Activated T-helper 2 cell treated with anti-CD3 and anti-CD28 coated beads, Interferon-gamma antibody, Interleukin-2, Interleukin-4, amounts not matched to agents 10 μg/mL and 5 μg/mL and 100 μg/mL, durations not matched to agents 14 hours and 24 hours and 36 hours (primary cell): ENCODE measurements around the gene PITPNM3. TPM values are rescaled to one million over a fixed set of nuclear protein-coding genes. Genes with fewer than 3 reads are reported as not detected.

ENCODE experiments used
- DNase-seq: peaks from one replicate; pipeline ENCODE4 v3.0.0; 2021; ENCODE audit warnings: low spot score
- H3K27ac Mint-ChIP-seq: one replicate; pipeline ENCODE4 v1.8.0; 2021; ENCODE audit warnings: mixed read lengths
- H3K27me3 Mint-ChIP-seq: one replicate; pipeline ENCODE4 v1.8.0; 2021; ENCODE audit warnings: low read depth, mixed read lengths
- H3K36me3 Mint-ChIP-seq: one replicate; pipeline ENCODE4 v1.8.0; 2021; ENCODE audit warnings: low read depth, mixed read lengths
- H3K4me1 Mint-ChIP-seq: one replicate; pipeline ENCODE4 v1.8.0; 2021; ENCODE audit warnings: low read depth, mixed read lengths
- H3K4me3 Mint-ChIP-seq: one replicate; pipeline ENCODE4 v1.8.0; 2021; ENCODE audit warnings: low read depth, mild to moderate bottlenecking, moderate library complexity, mixed read lengths
- H3K9me3 Mint-ChIP-seq: one replicate; pipeline ENCODE4 v1.8.0; 2021; ENCODE audit warnings: mixed read lengths
- intact Hi-C: fragments of 100-400 bp; cut with micrococcal nuclease; formaldehyde crosslinking; loops from one replicate; pipeline ENCODE4 v1.15.1; 2023
- total RNA-seq: library from RNA; stranded (reverse); gene quantifications from 2 replicates; pipeline ENCODE4 v1.2.3, GENCODE V29; 2022

The PITPNM3 gene
- total RNA-seq, 1 donor from 2014 or later, result 0.52 TPM

DNA sequence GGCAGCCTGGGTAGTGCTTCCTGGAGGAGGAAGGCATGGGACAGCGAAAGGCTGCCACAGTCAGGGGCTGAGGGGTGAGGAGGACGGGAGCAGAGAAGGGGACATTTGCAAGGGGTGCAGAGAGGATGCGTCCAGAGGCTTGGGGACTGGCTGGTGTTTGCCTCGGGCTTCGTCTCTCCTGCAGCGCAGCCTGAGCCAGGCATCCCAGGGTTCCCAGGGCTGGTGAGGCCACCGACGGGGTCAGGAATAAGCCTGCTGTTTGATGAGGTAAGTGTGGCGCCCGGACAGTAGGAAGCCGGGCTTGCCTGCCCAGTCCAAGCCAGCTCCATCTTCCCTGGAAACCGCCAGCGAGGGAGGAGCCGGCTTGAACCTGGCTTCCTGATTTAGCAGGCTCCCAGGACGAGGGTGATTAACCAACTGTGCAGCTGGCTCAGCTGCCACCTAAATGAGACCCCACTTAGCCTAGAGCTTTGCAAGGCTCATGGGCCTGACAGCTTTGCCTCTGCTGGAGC, 47.8 kb downstream of the PITPNM3 start:
- no peaks in the 10 kb centered on the region for H3K36me3 Mint-ChIP-seq
- H3K27ac Mint-ChIP-seq, result no peak overlapping the region
- intact Hi-C loops, result no loop called here
- H3K4me3 Mint-ChIP-seq, result no peak overlapping the region
- no peak for DNase-seq
- H3K27me3 Mint-ChIP-seq, result peaks cover 14% of the 10 kb centered on the region
- H3K9me3 Mint-ChIP-seq, result no peaks in the 10 kb centered on the region
- no peaks in the 10 kb centered on the region for H3K4me1 Mint-ChIP-seq

DNA sequence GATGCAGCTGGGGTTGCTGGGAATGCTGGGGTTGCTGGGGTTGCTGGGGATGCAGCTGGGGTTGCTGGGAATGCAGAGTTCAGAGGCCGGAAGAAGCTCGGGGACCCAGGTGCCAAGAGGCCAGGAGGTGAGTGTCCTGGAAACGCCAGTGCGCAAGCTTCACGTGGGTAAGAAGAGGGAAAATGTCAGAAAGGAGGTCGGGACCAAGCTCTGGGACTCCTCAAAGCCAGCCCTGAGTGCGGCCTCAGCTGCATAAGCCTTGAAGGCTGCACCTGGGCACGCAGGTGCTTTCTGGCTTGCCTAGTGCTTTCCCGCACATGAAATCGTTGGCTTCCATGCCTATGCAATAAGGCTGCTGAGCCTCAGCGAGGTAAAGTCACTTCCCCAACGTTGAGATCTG, 48.3 kb downstream of the PITPNM3 start:
- no peak overlapping the region for H3K4me3 Mint-ChIP-seq
- H3K36me3 Mint-ChIP-seq, result no peaks in the 10 kb centered on the region
- H3K27me3 Mint-ChIP-seq, result peaks cover 8% of the 10 kb centered on the region
- no peak for DNase-seq
- H3K27ac Mint-ChIP-seq, result no peak overlapping the region
- H3K4me1 Mint-ChIP-seq, result no peaks in the 10 kb centered on the region
- H3K9me3 Mint-ChIP-seq, result no peaks in the 10 kb centered on the region
- intact Hi-C loops, result no loop called here

DNA sequence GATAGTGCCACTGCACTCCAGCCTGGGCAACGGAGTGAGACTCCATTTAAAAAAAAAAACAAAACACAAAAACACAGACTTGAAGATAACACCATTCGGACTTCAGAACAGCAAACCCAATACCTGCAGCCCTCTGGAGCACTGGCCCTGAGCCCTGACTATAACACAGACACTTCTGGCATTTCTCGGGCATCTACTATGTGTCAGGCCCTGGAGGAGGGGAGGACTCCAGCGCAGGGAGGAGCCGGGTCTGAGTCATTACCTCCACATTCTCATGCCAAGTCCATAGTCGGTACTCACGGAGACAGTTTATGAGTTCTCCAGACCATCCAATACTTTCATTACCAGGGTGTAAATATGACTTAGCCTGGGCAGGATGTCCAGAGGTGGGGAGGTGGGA, 48.8 kb downstream of the PITPNM3 start:
- H3K27me3 Mint-ChIP-seq, result peaks cover 4% of the 10 kb centered on the region
- intact Hi-C loops, result no loop called here
- H3K4me1 Mint-ChIP-seq, result no peaks in the 10 kb centered on the region
- H3K27ac Mint-ChIP-seq, result no peak overlapping the region
- no peak overlapping the region for H3K4me3 Mint-ChIP-seq
- H3K9me3 Mint-ChIP-seq, result no peaks in the 10 kb centered on the region
- no peak for DNase-seq
- H3K36me3 Mint-ChIP-seq, result no peaks in the 10 kb centered on the region

DNA sequence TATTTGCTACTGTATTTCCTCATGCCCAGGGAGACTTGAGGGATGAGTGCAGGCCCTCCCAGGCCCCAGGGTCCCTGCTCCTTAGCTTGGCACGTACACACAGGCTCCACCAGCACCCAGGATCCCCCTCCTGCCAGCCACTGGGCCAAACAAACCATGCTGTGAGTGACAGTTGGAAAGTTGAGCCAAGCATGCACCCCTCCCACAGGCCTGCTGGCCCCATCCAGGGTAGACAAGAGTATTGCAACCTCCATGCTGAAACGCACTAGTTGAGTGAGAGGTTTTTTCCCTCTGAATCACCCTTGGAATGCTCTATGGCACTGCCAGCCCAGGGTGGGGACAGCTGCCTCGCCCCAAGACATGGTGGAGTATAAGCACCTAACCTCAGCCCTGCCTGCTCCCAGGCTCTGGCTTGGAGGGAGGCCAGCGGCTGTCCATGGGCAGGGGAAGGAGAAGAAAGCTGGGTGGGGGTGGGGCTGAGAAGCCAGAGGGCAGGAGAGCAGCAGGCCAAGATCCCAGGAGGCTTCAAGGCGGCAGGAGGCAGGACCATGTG, 49.6 kb downstream of the PITPNM3 start:
- no peaks in the 10 kb centered on the region for H3K36me3 Mint-ChIP-seq
- no peaks in the 10 kb centered on the region for H3K4me1 Mint-ChIP-seq
- no peak overlapping the region for H3K4me3 Mint-ChIP-seq
- DNase-seq, result no peak
- intact Hi-C loops, result no loop called here
- H3K9me3 Mint-ChIP-seq, result no peaks in the 10 kb centered on the region
- no peak overlapping the region for H3K27ac Mint-ChIP-seq
- no peaks in the 10 kb centered on the region for H3K27me3 Mint-ChIP-seq

DNA sequence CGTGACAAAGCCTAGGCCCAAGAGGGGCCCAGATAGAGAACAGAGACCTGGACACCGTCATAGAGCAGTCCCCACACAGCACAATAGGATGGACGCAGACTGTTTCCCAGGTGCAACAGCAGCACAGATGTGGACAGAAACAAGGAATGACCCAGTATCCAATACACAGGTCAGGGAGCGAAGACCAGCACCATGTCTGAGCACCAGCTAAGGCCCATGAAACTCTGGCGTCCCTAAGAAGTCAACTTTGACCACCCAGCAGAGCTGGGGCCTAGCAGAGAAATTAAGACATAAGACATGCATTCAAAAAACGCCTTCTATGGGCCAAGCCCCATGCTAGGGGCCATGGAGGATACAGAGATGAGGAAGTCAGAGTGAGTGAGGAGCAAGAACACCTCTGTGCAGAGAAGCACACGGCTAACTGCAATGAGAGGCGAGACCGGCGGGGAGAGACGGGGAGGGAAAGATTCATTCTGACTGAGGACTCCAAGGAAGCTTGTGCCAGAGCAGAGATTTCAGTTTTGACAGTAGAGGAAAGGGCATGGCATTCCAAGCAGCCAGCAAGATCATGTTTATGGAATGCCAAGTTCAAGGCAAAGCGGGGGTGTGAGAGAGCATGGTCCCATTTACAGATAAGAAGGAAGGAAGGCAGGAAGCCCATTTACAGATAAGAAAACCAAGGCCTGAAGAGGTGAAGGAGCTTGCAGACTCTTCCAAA, 50.8 kb downstream of the PITPNM3 start:
- intact Hi-C loops, result no loop called here
- Mint-ChIP-seq H3K36me3 (no peaks in the 10 kb centered on the region), H3K9me3 (no peaks in the 10 kb centered on the region), H3K4me1 (no peaks in the 10 kb centered on the region), H3K4me3 (no peak overlapping the region), H3K27ac (no peak overlapping the region), H3K27me3 (no peaks in the 10 kb centered on the region)
- no peak for DNase-seq

DNA sequence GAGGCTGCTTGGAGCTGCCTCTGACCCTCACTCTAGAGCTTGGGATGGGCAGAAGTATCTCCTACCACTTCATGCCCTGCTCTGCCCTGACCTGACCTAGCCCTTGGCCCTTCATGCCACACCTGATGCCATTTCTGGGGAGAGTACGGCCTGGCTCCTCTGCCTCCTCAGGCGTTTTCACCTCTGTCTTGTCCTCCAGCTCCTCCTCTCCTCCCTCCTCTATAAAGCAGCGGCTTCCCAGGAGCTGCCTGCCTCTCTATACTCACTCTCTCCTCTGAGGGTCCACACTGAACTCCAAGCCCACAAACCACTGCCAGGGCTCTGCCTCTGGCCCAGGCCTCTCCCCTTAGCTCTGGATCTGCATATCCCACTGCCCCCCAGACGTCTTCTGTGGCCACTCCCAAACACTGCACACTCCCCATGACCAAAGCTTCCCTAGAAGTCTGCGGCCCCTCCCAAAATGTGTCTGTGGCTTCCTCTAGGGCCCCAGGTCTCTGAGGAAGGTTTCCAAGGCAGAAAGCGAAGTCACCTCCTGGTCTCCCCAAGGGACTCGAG, 52.6 kb downstream of the PITPNM3 start:
- DNase-seq, result no peak
- Mint-ChIP-seq H3K27ac (no peak overlapping the region), H3K4me1 (no peaks in the 10 kb centered on the region), H3K27me3 (no peaks in the 10 kb centered on the region), H3K4me3 (no peak overlapping the region), H3K36me3 (no peaks in the 10 kb centered on the region), H3K9me3 (no peaks in the 10 kb centered on the region)
- intact Hi-C loops, result no loop called here

DNA sequence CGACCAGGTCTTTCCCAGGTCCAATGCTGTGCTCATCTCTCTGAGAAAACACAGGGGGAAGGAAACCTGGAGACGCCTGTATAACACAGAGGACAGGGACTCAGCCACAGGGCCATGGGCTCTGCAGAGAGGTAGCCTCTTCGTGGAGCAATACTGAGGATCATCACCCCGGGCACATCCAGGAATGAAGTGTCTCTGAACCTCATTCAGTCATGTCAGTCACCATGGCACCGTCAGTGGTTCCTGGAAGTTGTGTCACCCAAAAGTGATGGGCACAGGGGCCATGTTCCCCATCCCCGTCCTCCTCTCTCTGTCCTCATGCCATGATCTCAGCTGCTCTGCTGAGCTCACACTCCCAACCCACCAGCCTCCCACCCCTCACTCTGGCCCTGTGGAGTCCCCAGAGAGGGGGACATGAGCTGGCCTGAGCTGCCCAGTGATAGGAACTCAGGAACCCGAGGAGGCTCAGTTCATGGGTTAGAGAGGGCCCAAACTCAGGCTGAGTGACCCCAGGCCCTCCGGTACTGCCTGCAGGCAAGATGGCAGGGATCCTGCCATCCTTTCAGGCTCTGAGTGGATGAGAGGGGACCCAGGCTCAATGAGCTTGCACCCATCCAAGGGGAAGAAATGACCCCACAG, 53.4 kb downstream of the PITPNM3 start:
- intact Hi-C loops, result no loop called here
- no peaks in the 10 kb centered on the region for H3K36me3 Mint-ChIP-seq
- no peak overlapping the region for H3K4me3 Mint-ChIP-seq
- no peaks in the 10 kb centered on the region for H3K9me3 Mint-ChIP-seq
- H3K4me1 Mint-ChIP-seq, result no peaks in the 10 kb centered on the region
- H3K27ac Mint-ChIP-seq, result no peak overlapping the region
- no peak for DNase-seq
- peaks cover 4% of the 10 kb centered on the region for H3K27me3 Mint-ChIP-seq

DNA sequence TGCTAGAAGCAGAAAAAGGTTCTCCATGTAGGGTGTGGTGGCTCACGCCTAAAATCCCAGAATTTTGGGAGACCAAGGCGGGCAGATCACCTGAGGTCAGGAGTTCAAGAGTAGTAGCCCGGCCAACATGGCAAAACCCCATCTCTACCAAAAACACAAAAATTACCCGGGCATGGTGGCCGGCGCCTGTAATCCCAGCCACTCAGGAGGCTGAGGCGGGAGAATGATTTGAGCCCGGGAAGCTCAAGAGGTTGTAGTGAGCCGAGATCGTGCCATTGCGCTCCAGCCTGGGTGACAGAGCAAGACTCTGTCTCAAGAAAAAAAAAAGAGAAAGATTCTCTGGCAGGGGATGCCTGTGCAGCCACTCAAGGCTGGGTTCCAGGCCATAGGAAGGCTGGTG, 54.2 kb downstream of the PITPNM3 start:
- H3K27ac Mint-ChIP-seq, result no peak overlapping the region
- H3K4me3 Mint-ChIP-seq, result no peak overlapping the region
- DNase-seq, result no peak
- H3K4me1 Mint-ChIP-seq, result no peaks in the 10 kb centered on the region
- H3K9me3 Mint-ChIP-seq, result no peaks in the 10 kb centered on the region
- peaks cover 4% of the 10 kb centered on the region for H3K27me3 Mint-ChIP-seq
- no peaks in the 10 kb centered on the region for H3K36me3 Mint-ChIP-seq
- intact Hi-C loops, result no loop called here

DNA sequence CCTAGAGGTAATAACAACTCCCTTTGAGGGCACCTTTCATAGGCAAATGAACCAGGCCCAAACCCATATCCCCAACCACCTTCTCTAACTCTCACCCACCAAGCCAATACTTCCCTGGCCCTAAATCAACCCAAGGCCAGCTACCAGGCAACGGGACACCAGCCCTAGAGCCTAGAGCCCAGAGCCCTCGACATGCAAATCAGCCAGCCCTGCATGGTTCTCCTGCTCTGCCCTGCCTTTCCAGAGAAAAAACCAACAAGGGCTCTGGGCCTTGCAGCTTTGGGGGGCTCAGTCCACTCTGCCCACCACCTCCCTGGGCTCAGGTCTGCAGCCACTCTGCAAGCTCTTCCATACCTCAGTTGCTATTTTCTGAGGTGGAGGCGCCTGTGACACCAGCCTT, 55.0 kb downstream of the PITPNM3 start:
- peaks cover 5% of the 10 kb centered on the region for H3K27me3 Mint-ChIP-seq
- no peak for DNase-seq
- no peaks in the 10 kb centered on the region for H3K36me3 Mint-ChIP-seq
- no peak overlapping the region for H3K4me3 Mint-ChIP-seq
- H3K27ac Mint-ChIP-seq, result no peak overlapping the region
- intact Hi-C loops, result no loop called here
- H3K4me1 Mint-ChIP-seq, result peaks cover 4% of the 10 kb centered on the region
- no peaks in the 10 kb centered on the region for H3K9me3 Mint-ChIP-seq

DNA sequence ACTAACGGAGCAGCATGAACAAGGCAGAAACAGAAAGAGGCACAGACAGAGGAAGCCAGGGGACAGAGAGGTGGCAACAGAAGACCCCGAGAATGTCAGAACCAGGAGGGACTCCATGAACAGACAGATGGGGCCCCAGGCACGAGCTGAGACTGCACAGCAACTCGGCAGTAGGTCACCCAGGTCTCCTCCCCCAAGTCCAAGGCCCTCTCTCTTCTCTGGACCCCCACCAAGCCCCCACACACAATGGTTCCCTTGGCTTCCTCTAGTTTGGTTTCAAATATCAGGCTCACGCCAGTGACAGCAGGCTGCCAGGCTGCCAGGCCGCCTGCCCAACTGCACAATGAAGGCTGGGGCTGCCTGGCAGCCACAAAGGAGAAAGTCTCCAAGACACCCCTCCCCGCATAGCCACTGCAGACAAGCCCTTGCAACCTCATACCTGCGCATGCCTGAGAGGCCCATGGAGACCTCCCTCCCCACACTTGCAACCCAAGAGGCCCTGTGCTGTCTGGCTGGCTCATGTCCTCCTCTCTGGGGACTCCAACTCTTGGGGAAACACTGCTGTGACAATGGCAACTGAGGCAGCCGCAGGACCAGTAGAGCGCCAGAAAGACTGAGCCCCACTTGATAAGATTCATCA, 57.3 kb downstream of the PITPNM3 start:
- no peak for DNase-seq
- Mint-ChIP-seq H3K27ac (no peak overlapping the region), H3K4me3 (no peak overlapping the region), H3K9me3 (no peaks in the 10 kb centered on the region), H3K36me3 (no peaks in the 10 kb centered on the region), H3K4me1 (peaks cover 10% of the 10 kb centered on the region), H3K27me3 (peaks cover 11% of the 10 kb centered on the region)
- intact Hi-C loops, result no loop called here

DNA sequence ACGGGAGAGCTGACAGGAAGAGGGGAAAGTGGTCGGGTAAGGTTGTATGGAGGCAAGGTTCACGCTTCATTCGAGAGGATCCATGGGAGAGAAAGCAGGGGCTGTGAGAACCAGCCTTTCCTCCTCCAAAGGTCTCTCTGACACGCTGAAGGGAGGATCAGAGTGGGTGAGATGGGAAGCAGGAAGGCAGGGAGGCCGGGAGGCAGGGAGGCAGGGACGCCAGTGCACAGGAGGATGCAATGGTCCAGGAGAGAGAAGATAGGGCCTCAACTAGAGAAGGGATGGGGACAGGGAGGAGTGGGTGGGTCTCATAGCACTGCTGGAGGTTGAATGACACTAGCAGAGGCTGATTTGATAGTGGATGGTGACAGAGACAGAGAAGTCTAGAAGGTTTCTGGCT, 58.0 kb downstream of the PITPNM3 start:
- H3K4me1 Mint-ChIP-seq, result peaks cover 10% of the 10 kb centered on the region
- intact Hi-C loops, result no loop called here
- no peaks in the 10 kb centered on the region for H3K9me3 Mint-ChIP-seq
- H3K4me3 Mint-ChIP-seq, result no peak overlapping the region
- H3K27me3 Mint-ChIP-seq, result peaks cover 11% of the 10 kb centered on the region
- H3K36me3 Mint-ChIP-seq, result no peaks in the 10 kb centered on the region
- DNase-seq, result no peak
- H3K27ac Mint-ChIP-seq, result no peak overlapping the region

DNA sequence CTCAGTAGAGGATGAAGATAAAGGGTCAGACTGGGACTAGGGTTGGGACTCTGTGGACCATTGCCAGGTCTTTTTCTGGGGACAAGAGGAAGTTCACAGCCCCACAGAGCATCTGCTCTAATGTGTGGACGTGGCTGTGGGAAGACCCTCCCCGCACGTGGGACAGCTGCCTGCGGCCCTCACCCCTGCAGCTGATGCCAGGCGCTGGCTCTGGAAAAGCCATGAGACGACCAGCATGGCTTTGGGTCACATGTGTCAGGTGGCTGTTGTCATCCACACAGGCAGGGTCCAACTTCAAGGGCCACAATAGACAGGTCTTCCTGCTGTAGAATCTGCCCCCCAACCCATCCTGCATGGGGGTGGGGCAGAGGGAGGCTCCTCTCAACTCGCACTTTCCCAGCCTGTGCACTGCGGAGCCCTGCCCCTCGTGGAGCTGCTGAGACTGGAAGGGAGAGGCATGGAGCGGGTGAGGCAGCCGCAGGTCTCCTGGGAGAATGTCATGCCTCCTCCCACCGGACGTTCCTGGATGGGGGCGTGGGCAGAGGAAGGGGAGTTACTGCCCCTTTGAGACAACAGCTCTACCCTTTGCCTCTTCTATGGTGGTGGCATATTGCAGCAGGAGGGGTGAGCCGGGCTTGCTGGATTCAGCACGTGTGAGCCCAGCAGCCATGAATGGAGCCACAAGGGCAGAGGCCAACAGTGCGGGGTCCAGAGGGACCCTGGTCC, 58.7 kb downstream of the PITPNM3 start:
- no peaks in the 10 kb centered on the region for H3K36me3 Mint-ChIP-seq
- DNase-seq, result no peak
- H3K9me3 Mint-ChIP-seq, result no peaks in the 10 kb centered on the region
- H3K4me3 Mint-ChIP-seq, result no peak overlapping the region
- no peak overlapping the region for H3K27ac Mint-ChIP-seq
- intact Hi-C loops, result no loop called here
- H3K27me3 Mint-ChIP-seq, result peaks cover 11% of the 10 kb centered on the region
- peaks cover 10% of the 10 kb centered on the region for H3K4me1 Mint-ChIP-seq
